HG03097 (cell line): ENCODE data around the gene ERC2.

Experiments
- ATAC-seq: cut with Tn5 transposase; IDR thresholded peaks from one replicate; pipeline ENCODE4 v1.9.1; 2021; ENCODE audit not compliant: unreplicated experiment, low FRiP score

ERC2 gene

DNA sequence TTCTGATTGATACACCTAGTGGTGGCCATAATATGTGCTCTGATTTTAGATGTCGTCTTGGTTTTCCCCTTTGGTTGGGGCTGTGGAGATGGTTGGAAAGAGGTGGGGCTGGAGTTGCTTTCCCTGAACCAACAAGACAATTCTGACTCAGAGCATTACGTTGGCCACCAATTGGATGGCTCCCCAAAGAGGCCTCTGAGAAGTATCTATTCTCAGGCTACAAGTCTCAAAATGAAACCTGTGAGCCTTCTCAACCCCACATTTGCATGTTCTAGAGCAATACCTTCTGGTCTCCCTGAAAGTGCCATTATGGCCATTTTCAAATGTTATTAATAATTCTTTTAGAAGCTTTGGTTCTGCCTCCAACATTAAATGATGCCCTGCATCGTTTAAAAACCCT, 792.8 kb downstream of the ERC2 start:
- peak; percentile 93 for ATAC-seq

DNA sequence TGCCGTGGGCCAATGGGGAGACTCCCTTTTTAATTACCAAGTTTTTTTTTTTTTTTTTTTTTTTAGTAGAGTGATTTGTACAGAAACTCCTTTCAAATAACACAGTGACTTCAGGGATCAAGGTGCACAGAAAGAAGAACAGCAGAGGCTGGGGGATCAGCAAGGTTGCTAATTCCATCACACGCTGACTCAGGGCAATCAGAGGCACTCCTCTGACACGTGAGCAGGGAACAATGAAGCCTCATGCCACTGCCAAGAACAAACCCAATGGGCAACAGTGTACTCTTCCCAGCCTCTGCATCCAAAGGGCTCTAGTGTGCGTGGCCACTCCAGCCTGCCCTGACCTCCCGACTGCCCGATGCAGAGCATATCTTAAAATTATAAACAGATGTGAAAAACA, 794.5 kb downstream of the ERC2 start:
- no peak for ATAC-seq

DNA sequence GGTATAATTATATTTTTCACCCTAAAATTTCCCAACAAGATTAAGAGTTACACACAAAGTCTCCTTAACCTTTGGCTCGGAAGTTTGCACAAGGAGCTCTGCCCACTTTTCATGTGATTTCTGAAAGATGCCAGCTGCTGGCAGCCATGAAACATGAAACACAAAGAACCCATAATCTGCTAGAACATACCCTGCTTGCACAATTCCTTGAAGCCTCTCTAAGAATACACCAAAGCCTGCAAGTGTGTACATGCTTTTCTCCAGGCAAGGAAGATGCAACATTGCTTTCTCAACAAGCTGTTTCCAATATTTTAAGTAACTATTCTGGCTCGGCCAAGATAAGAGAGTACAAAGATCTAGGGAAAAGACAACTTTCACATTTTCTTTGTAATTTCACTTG, 799.1 kb downstream of the ERC2 start:
- no peak for ATAC-seq

DNA sequence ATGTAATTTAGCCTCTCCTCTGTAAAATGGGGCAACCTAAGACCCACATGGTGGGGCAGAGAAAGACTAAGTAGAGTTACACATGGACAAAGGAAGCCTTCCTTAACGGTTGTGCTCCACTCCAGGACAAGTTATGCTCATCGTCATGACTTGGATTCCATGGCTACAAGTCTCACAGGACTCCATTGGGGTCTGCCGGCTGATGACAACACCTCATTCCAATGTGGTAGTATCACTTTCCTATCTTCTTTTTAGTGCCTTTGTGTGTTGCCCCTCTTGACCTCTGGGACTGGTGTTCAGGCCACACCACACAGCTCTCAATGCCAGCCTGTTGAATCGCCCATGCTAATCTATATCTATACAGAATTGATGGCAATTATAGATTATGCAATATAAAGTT, 799.9 kb downstream of the ERC2 start:
- no peak for ATAC-seq

DNA sequence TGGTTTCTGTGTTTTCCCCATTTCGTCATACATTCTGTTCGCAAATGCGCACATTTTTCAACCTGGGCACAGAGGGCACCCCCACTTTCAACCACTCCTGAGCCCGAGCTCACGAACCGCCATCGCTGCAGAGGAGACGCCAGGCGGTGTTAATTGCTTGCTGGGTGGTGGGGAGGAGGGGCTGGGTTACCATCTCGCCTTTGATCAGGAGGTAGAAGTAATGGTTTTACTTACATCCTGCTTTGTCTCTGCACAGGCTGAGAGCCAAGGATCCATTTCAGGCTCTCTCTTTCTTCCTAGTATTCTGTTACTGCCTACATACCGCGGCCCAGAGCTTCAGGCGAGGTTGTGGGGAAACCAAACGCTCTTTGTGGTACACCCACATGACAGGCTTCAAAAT, 803.9 kb downstream of the ERC2 start:
- ATAC-seq: no peak

DNA sequence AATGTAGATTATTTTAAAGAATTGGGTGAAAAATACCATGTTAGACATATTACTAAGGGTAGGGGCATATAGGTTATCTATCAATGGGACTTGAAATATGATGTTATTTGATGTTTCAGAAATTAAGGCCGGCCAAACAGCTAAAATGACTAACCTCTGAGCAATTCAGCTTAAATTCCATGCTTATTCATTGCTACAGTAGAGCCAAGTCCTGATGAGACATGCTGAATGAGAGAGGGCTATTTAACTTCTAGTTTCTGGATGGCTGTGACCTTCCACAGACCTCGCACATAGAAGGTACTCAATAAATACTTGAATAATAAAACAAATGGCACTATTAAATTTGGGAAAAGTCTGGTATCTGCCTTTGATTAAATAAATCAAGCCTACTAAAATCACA, 805.6 kb downstream of the ERC2 start:
- no peak for ATAC-seq

DNA sequence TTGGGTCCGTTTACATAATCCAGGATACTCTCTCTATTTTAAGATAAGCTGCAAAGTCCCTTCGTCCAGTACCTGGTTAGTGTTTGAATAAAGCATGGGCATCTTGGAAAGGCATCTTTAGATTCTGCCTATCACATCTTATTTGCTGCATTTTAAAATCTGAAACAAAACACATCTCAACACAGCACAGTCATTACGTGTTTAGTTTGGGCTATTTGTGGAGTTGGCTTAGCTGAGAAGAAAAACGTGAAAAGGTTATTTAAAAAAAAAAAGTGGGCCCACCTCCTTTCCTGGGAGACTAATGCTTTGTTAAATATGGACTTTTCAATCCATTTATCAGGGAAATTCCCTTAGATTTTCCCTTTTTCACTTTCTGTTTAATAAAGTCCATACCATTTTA, 806.7 kb downstream of the ERC2 start:
- ATAC-seq: no peak

DNA sequence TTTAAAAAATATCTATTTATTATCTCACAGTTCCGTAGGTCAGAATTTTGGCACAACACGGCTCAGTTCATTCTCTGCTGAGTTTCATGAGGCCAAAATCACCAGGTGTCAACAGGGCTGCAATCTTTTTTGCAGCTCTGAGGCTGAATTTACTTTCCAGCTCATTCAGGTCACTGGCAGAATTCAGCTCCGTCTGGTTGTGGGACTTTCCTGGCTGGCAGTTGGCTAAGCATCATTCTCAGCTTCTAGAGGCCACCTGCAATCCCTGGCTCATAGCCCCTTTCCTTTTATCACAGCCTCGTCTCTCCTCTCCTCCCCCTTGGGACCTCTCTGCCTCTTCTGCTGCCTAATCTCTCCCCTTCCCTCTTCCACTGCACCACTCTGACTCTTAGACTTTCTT, 807.1 kb downstream of the ERC2 start:
- no peak for ATAC-seq

DNA sequence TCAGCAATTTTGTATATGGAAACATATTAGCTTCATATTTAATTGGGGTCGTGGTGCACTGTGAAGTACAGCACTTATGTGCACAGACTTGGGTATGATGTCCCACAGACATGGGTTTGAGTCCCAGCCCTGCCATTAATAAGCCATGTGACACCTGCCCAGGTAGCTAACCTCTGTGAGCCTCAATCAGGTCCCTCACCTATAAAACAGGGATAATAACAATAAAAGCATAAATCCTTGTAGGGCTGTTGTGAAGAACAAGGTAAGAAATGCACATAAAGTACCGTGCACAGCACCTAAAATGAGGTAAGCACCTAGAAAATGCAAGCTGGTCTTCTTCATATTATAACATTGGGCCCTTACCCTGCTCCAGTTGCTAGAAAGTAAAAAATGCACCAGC, 807.6 kb downstream of the ERC2 start:
- no peak for ATAC-seq

DNA sequence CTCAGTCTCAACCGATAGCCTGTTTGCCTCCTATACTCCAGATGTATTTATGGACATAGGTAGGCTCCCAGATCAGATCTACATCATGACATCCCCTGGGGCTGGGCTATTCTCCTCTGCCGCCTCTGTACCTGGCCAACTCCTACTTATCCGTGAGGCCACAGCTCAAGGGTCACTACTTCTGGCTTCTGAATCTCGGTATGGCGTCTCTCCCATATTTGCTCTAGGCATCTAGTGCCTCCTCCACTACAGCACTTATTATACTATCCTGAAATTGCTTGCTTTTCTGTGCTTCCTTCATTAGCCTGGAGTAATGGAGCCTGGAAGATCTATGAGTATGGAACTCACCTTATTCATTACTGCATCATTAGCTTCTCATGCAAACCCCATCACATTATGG, 808.6 kb downstream of the ERC2 start:
- no peak for ATAC-seq

DNA sequence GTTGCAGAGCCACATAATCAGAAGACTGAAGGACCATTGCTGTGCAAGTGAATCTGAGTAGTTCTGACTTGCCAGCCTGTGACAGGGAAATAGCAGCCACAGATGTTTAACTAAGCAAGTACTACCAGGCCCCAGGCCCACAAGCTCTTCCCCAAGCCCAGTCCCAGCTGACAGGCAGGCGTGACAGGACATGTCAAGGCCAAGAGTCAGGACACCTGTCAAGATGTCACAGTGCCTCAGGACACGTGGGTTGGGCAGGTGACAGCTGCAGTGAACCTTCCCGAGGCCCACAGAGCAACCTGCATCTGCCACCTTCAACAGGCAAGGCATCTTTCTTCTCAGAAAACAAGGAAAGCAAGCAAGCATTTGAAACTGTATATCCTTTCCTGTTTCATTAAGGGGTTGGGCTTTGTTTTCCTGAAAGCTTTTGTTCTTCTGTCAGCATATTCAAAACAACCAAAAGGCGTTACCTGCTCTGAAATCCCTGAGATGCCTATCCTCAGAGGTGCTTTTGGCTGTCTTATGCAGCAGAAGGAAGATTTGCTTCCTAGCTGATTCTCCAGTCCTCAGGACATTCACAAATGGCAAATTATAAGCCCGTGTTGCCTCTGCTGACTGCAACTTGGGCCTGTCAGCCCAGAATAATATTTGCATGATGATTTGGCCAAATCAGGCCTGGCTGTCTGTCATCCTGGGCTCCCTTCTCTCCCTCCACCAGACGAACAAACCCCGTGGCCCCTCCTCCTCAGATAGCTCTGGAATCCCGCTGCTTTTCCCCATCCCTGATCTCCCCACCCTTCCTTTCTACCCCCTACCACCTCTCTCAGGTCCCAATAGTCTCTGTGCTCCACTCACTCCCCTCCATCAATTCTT, 809.3 kb downstream of the ERC2 start:
- no peak for ATAC-seq

DNA sequence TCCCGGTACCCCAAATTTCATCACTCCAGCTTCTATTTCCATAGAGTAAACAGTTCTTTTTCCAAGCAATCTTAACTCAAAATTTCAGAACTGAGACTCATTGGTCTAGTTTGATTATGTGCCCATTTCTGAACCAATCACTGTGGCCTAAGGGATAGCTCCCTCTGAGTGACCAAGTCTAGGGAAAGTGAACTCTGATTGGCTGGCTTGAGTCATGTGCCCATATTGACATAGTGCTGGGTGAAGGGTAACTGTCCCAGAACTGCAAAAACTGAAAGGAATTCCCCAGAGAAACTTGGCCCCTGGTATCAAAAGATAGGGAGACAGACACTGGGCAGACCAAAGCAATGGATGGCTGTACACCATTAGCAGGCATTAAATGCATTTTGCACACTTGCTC, 810.0 kb downstream of the ERC2 start:
- ATAC-seq: no peak

DNA sequence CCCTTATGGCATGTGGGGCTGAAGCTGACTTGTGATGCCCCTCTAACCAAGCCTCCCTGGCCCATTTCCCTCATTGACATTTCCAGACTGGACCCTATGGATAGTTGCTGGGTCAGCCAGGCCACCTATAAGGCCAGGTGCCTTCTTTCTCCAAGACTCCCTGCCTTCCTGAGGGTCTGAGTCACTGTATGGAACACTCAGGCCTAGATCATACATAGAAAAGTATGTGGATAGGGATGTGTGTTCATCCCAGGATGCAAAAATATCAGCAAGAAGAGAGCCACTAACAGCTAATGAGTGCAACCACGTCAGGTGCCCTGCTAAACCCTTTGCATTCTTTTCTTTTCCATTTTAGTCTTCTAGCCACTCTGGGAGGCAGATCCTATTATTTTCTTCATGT, 812.7 kb downstream of the ERC2 start:
- ATAC-seq: no peak

DNA sequence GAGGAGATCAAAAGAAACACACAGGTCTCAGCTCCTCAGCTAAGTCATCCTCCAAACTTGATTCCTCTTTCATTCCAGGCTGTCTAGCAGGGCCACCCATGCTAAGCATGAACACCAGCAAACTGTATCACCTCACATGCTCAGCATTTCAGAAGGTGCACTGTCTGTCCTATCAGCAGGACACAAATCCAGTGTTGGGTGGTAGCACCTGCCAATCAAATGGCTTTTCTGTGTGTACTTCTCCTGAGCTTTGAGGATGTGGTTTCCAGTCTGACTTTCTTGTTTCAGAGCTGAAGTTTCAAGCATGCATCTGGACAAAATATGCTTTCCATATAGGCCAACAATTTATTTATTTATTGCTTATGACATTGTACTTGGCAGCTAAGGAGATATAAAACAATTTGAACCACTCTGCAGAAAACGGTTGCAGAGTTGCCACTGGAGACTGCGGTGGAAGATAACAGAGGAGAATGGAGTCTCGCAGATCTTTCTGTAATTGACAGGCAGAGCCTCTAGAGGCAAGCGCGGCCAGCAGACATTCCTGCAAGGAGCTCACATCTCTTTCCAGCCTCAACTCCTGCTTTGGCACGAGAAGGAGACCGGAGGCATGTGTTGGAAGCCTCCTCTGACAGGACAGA, 814.0 kb downstream of the ERC2 start:
- ATAC-seq: peak; percentile 83

DNA sequence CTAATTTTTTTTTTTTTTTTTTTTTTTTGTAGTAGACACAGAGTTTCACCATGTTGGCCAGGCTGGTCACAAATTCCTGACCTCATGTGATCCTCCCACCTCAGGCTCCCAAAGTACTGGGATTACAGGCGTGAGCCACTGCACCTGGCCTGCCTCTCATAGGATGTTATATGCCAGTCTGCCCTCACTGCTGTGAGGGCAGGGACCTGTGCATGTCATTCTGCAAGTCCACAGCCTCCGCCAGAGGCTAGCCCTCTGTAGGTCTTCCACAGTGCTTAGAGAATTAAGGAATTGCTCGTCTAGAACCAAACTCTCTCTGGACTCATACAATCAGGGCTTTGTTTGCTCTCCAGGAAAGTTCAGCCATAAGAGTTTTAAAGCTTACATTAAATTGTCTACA, 817.3 kb downstream of the ERC2 start:
- ATAC-seq: no peak

DNA sequence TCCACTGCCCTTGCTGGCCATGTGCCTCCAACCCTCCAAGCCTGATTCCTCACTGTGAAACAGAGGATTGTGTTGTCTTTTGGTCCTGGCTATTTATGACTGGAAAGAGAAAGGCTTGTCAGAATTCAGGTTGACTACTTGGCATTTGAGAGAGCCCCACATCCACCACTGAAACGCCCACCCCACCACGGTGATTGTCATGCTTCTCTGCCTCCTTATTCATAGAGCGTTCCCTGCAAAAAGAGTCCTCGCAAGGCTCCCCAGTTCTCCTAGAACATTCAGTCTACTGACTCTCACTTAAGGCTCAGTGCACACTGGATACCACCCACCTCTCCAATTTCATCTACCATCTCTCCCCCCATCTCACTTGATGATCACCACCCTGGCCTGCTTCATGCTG, 818.3 kb downstream of the ERC2 start:
- ATAC-seq: no peak

DNA sequence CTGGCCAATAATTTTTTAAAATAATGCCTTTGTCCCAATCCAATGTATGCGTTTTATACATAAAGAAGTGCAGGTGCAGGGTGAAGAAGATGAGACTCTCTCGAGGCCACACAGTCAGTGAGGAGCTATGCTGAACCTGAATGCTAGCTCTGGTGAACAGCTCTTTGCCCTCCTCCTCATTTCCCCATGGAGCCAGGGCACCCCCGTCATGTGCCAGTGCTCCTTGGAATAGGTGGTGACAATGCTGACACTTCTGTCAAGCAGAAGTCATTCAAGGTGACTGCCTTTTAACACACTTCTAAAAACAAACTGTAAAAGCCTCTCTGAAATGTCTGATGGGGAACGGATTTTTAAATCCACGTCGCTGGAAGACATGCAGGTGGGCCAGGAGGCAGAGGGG, 818.7 kb downstream of the ERC2 start:
- ATAC-seq: no peak

DNA sequence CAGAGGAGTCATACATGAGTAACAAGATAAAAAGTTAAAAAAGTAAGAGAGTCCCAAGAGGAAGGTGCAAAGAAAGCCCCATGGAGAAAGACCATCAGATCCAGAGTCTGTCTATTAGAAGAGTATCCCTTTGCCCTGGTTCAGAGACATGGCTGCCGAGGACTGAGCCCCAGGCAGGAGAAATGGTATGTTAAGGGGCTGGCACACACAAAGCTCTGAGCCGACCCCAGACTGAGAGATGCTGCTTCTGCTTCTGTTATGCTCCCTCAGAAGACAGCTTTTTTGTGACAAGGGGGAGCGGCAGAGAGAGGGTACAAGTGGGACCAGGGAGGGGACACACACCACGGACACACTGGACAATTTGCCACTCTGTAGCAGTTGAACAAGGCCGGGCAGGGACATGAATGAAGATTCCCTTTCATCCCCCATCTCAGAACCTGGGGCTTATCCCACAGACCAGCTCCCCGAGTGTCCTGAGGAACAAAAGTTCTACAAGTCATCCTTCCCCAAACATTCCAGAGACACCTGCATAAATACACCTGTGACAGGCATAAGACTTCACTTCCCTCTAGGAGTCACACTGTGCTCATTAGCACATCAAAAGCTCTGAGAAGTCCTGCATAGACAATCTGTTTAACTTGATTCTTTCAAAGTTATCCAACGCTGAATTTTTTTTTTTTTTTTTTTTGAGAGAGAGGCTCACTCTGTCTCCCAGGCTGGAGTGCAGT, 819.5 kb downstream of the ERC2 start:
- no peak for ATAC-seq

DNA sequence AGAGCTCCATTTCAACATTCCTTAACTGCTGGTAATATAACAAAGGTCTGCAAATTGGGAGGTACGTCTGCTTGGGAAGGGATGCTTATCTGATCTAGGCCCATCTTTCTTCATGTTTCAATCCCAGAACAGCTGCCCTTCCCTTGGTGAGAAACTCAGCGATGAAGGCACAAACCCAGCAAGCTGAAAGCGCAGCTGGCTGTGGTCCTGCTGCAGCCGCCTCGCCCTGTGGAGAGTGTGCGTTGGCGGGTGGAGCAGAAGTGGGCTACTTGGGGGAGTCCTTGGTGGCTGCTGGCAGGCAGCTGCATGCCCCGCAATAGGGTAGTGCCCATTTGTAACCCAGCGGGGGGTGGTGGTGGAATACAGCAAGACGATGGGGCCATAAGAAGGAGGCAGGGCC, 820.6 kb downstream of the ERC2 start:
- ATAC-seq: no peak

DNA sequence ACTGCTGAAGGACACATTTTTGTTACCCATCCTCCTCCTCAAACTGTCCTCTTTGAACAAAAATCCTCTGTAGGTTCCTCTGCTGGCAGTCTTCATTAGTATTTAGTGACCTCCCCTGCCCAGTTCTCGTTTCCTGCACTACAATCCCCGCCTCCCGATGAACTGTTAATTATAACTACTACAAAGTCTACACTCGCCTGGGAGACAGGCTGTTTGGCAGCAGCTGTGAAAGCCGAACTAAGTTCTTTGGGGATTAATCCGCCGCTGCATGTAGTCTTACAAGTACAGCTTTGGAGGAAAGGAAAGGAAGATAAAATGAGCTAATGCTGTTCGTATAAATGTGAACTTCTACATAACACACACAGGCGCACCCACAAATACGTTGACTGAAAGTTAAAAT, 821.2 kb downstream of the ERC2 start:
- no peak for ATAC-seq

DNA sequence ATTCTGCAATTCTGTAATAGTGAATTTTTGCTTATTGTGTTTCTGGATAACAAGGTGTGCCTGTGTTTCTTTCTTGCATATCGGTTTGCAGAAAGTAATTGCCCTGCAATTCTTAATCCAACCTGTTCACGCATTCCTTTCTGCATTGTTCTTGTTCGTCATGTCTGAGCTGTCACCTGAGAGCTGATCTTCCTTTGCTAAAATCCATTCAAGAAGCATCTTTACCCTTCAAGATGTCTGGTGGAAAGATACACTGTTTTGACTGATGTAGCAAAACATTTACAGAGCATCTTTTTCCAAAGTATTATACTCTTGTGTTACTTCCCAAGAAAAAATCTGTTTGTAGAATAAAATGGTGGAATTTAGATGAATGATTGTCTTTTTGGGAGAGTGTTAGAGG, 822.1 kb downstream of the ERC2 start:
- no peak for ATAC-seq

DNA sequence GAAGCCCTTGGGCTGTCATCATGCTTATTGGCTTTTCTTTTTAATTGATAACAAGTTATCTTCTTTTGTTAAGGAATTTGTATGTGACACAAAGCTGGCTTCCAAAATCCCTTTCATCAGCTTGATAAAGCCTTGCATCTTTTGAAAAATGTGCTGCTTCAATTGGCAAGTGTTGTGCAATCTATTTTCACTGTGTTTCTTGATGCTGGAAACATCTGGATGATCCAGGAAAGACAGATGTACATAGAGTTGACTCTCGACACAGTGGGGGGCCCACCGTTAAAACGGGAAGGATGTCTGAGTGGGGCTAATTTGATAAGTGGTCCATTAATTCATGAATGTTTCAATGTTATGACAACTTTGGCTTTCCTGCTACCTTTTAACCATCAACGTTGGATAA, 822.8 kb downstream of the ERC2 start:
- no peak for ATAC-seq
